ENCODE results near the gene RNF125. TPM values are rescaled to one million over a fixed set of nuclear protein-coding genes. Genes with fewer than 3 reads are reported as not detected.

The RNF125 gene
- total and polyA plus RNA-seq, 9 of the 15 experiments (the other 6 are each of a cell fraction or from before 2014, with no cell fraction given), result 0.01 to 0.29 (median 0.07) TPM; not detected in 1

- DNase-seq (ENCODE audit: extremely low read depth in 1 of 4, low spot score in 3 of 4) (no peak), ATAC-seq (peak; percentile 16; the same call in 2 of the 3 replicates), FAIRE-seq (no peak)
- no peaks in the 10 kb centered on the region for H3K9me1 ChIP-seq (ENCODE audit: control insufficient read depth, insufficient read depth, low read length)
- H3K36me3 ChIP-seq (ENCODE audit: control insufficient read depth, insufficient read depth, low read length), result no peaks in the 10 kb centered on the region
- no peaks in the 10 kb centered on the region for H3K9me3 ChIP-seq (replicated peaks; ENCODE audit: control insufficient read depth, insufficient read depth, low read depth, low read length)
- no peak overlapping the region for H2AFZ ChIP-seq (ENCODE audit: low read depth, low read length)
- CTCF ChIA-PET (ENCODE audit: low intra/inter-chr PET ratio), result no interaction called here
- no peaks in the 10 kb centered on the region for H4K20me1 ChIP-seq (replicated peaks; ENCODE audit: control insufficient read depth, insufficient read depth, low read length)
- no peak overlapping the region for H3K4me3 ChIP-seq
- no peaks in the 10 kb centered on the region for H3K4me1 ChIP-seq (replicated peaks in 1 of 2; ENCODE audit: control insufficient read depth in 2 of 2, insufficient read depth in 2 of 2, low read length in 2 of 2)
- H3K4me2 ChIP-seq (ENCODE audit: insufficient read depth, low read length), result no peak overlapping the region
- in situ Hi-C loops (cut with MboI), result no loop called here
- H3K9ac ChIP-seq (ENCODE audit: insufficient read depth in 1 of 2, low read depth in 2 of 2, low read length in 2 of 2), result no peak overlapping the region
- H3K79me2 ChIP-seq (ENCODE audit: control insufficient read depth, insufficient read depth, low read length), result no peaks in the 10 kb centered on the region
- peaks cover 0 to 3% of the 10 kb centered on the region in 2 experiments; a peak in 3 of 5 replicates for H3K27me3 ChIP-seq (ENCODE audit: control insufficient read depth in 2 of 2, insufficient read depth in 2 of 2, low read length in 2 of 2)
- WGBS (ENCODE audit: insufficient coverage, low coverage, missing lambda C conversion rate), result 3% methylated on average over 2 of the region's 3 CpGs
- POLR2A ChIA-PET, result no interaction called here
- intact Hi-C loops (cut with micrococcal nuclease), result no loop called here
- H3K27ac ChIP-seq (ENCODE audit: extremely low read depth, low read depth, low read length), result no peak overlapping the region
- no TSS peak for BruUV-seq (replicated peaks)
- TF ChIP-seq XRCC4 (IDR thresholded peaks at IDR 0.05; ENCODE audit: extremely low read depth, insufficient read depth, insufficient read length), result no peak
- TF ChIP-seq, protein P1, sequence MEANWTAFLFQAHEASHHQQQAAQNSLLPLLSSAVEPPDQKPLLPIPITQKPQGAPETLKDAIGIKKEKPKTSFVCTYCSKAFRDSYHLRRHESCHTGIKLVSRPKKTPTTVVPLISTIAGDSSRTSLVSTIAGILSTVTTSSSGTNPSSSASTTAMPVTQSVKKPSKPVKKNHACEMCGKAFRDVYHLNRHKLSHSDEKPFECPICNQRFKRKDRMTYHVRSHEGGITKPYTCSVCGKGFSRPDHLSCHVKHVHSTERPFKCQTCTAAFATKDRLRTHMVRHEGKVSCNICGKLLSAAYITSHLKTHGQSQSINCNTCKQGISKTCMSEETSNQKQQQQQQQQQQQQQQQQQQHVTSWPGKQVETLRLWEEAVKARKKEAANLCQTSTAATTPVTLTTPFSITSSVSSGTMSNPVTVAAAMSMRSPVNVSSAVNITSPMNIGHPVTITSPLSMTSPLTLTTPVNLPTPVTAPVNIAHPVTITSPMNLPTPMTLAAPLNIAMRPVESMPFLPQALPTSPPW (CRISPR knock-in tag; IDR thresholded peaks at IDR 0.05), result peak; percentile 46; the same call in 1 of the 2 replicates
- TF ChIP-seq WHSC1 (IDR thresholded peaks at IDR 0.05; ENCODE audit: low read length), result no peak
- 0 out of 2 replicates have a peak, but pooled peaks have one; percentile 30 for TF ChIP-seq CREM (IDR thresholded peaks at IDR 0.05; ENCODE audit: low read depth)
- peak; percentile 56 for TF ChIP-seq ATF7 (IDR thresholded peaks at IDR 0.05)
- TF ChIP-seq JUND (IDR thresholded peaks at IDR 0.05; ENCODE audit: borderline replicate concordance, low read depth, low read length), result peak; percentile 49; the same call in 1 of the 2 replicates
- TF ChIP-seq JUND (tag; IDR thresholded peaks at IDR 0.05; ENCODE audit: borderline replicate concordance, low read depth, low read length), result peak; percentile 34; the same call in 1 of the 3 replicates
- TF ChIP-seq ZHX1 (conservative IDR thresholded peaks at IDR 0.05; ENCODE audit: low read length), result no peak
- TF ChIP-seq CREB1 (IDR thresholded peaks at IDR 0.05), result no peak
- TF ChIP-seq CREB1 (CRISPR knock-in tag; IDR thresholded peaks at IDR 0.05), result no peak
- no peak for TF ChIP-seq ZBTB5 (IDR thresholded peaks at IDR 0.05)
- TF ChIP-seq ZNF766 (CRISPR knock-in tag; conservative IDR thresholded peaks at IDR 0.05), result peak; percentile 89
- TF ChIP-seq, protein P2, sequence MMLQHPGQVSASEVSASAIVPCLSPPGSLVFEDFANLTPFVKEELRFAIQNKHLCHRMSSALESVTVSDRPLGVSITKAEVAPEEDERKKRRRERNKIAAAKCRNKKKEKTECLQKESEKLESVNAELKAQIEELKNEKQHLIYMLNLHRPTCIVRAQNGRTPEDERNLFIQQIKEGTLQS (IDR thresholded peaks at IDR 0.05), result peak; percentile 67
- TF ChIP-seq, protein P2 (CRISPR knock-in tag; conservative IDR thresholded peaks at IDR 0.05), result no peak
- no peak for TF ChIP-seq NFYB (IDR thresholded peaks at IDR 0.05; ENCODE audit: extremely low read depth, insufficient read length)
These were observed 31.0 kb downstream of the RNF125 start for GRCh38 chr18:32049393-32050171.
